ENCODE measurements around the gene RCSD1. TPM values are rescaled to one million over a fixed set of nuclear protein-coding genes. Genes with fewer than 3 reads are reported as not detected.

The RCSD1 gene
- total and polyA plus RNA-seq, 10 of the 15 experiments (the other 5 are each of a cell fraction or from before 2014, with no cell fraction given): 11.4 to 78.3 (median 71.6) TPM

DNA sequence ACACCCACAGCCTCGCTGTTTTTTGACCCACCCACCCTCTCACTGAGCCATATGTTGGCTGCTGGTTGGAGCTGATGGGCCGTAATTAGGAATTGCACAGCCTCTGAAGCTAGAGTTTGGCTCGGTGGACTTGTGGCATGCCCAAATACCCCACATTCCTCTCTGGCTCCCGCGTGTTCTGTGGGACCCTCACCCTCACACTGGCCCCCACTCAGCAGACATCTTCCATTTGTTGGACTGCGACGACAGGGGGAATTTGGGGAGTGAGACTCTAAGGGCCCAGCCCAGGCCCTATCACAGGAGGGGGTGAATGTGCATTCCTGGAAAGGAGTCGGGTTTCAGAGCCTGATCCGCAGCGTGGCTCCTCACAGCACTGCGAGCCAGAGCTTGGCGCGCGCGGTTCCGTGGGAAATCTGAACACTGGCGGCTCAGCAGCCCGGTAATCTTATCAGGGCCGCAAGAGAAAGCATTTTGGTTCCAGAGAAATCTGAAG is 5.2 kb downstream of the RCSD1 start:
- RAD21 ChIA-PET (ENCODE audit: unreplicated experiment): interaction anchor here (0.8 to 13.0 kb wide), 6 partner anchors 15 to 52 kb away, joined by 3 to 159 read pairs (median 43); no protein-coding TSS in a partner anchor
- in situ Hi-C loops (cut with MboI) (no loop called here), intact Hi-C loops (cut with micrococcal nuclease; ENCODE audit: unreplicated experiment) (loop anchor here (10.0 kb wide), 1 partner anchor 80 kb away; the partner anchor contains the start of gene CREG1)
- FAIRE-seq (no peak), DNase-seq (ENCODE audit: low read depth, low spot score) (no peak), ATAC-seq (no peak)
- Histone ChIP-seq H3K9ac (ENCODE audit: control insufficient read depth, insufficient read depth, low read length) (no peak overlapping the region), H2AFZ (ENCODE audit: control insufficient read depth, low read depth, low read length) (no peak overlapping the region), H3K79me2 (ENCODE audit: control insufficient read depth, insufficient read depth, low read length) (peaks cover 87% of the 10 kb centered on the region), H3K4me1 (ENCODE audit: control insufficient read depth, insufficient read depth, low read length) (peaks cover 43% of the 10 kb centered on the region), H3K4me3 (peak overlapping the region; percentile 41; the same call in 1 of the 2 replicates), H3K9me3 (replicated peaks; ENCODE audit: control insufficient read depth, insufficient read depth, low read length) (no peaks in the 10 kb centered on the region), H3K4me2 (ENCODE audit: control insufficient read depth, insufficient read depth) (peak overlapping the region; percentile 80), H3K36me3 (ENCODE audit: control insufficient read depth in 2 of 2, insufficient read depth in 2 of 2, low read length in 1 of 2) (peaks cover 0 to 24% of the 10 kb centered on the region in 2 experiments; a peak in 3 of 4 replicates), H3K27me3 (replicated peaks in 1 of 2; ENCODE audit: control insufficient read depth in 2 of 2, insufficient read depth in 2 of 2, low read length in 1 of 2) (no peaks in the 10 kb centered on the region), H3K27ac (ENCODE audit: control insufficient read depth, insufficient read depth) (0 out of 2 replicates have a peak overlapping the region, but pooled peaks have one; percentile 79), H4K20me1 (ENCODE audit: control insufficient read depth, insufficient read depth) (no peaks in the 10 kb centered on the region; the same call in 1 of the 2 replicates)
- WGBS (ENCODE audit: insufficient coverage, insufficient replicate concordance, low lambda C conversion rate, missing lambda C conversion rate): 96% methylated on average over 19 of the region's 19 CpGs
- BruUV-seq (replicated peaks): no TSS peak
- TF ChIP-seq MXI1 (IDR thresholded peaks at IDR 0.05; ENCODE audit: low read depth, low read length) (no peak), CEBPB (IDR thresholded peaks at IDR 0.05; ENCODE audit: borderline replicate concordance in 1 of 2, low read depth in 2 of 2, low read length in 2 of 2) (no peak), JUNB (IDR thresholded peaks at IDR 0.05) (no peak)
- CTCF ChIA-PET: interaction anchor here (0.6 to 9.4 kb wide), 7 partner anchors 11 to 447 kb away, joined by 3 to 129 read pairs (median 5); no protein-coding TSS in a partner anchor
- SMC1A ChIA-PET (ENCODE audit: uncharacterized antibody, unreplicated experiment): interaction anchor here (2.1 to 12.4 kb wide), 9 partner anchors 7 to 82 kb away, joined by 5 to 170 read pairs (median 28); partner anchors contain the start of gene CREG1
- POLR2A ChIA-PET: interaction anchor here (0.6 to 3.9 kb wide), 9 partner anchors 10 to 81 kb away, joined by 3 to 19 read pairs (median 4); partner anchors contain the start of gene CREG1

DNA sequence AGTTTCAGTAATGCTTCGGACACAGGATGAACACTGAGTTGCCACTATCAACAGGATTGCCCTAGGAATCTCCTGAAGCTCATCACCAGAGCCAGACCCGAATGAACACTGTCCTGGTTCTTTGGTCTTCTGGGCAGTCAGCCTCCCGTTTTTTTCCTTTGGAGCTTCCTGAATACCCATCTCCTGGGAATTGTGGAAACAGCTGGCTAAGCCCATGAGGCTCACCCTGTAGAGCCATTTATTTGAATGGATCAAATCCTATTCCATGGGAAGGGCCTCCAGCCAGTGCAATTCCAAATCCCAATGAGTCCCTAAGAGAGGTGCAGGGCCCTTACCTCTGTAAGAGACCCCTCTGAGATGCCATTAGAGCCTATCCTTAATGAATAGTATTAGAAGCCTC is 5.9 kb downstream of the RCSD1 start:
- Histone ChIP-seq H4K20me1 (ENCODE audit: control insufficient read depth, insufficient read depth) (peaks cover 1% of the 10 kb centered on the region; the same call in 1 of the 2 replicates), H3K4me1 (ENCODE audit: control insufficient read depth, insufficient read depth, low read length) (peaks cover 43% of the 10 kb centered on the region), H3K27me3 (replicated peaks in 1 of 2; ENCODE audit: control insufficient read depth in 2 of 2, insufficient read depth in 2 of 2, low read length in 1 of 2) (no peaks in the 10 kb centered on the region), H3K9ac (ENCODE audit: control insufficient read depth, insufficient read depth, low read length) (0 out of 2 replicates have a peak overlapping the region, but pooled peaks have one; percentile 4), H3K4me3 (peak overlapping the region; percentile 41; the same call in 1 of the 2 replicates), H3K9me3 (replicated peaks; ENCODE audit: control insufficient read depth, insufficient read depth, low read length) (no peaks in the 10 kb centered on the region), H2AFZ (ENCODE audit: control insufficient read depth, low read depth, low read length) (no peak overlapping the region), H3K36me3 (ENCODE audit: control insufficient read depth in 2 of 2, insufficient read depth in 2 of 2, low read length in 1 of 2) (peaks cover 0 to 29% of the 10 kb centered on the region in 2 experiments; a peak in 3 of 4 replicates), H3K27ac (ENCODE audit: control insufficient read depth, insufficient read depth) (peak overlapping the region; percentile 79), H3K4me2 (ENCODE audit: control insufficient read depth, insufficient read depth) (peak overlapping the region; percentile 84), H3K79me2 (ENCODE audit: control insufficient read depth, insufficient read depth, low read length) (peaks cover 80% of the 10 kb centered on the region)
- ChIA-PET POLR2A (interaction anchor here (0.8 to 3.9 kb wide), 8 partner anchors 8 to 71 kb away, joined by 3 to 19 read pairs (median 5); no protein-coding TSS in a partner anchor), CTCF (interaction anchor here (1.0 to 9.4 kb wide), 10 partner anchors 10 to 446 kb away, joined by 3 to 129 read pairs (median 5); no protein-coding TSS in a partner anchor), SMC1A (ENCODE audit: uncharacterized antibody, unreplicated experiment) (interaction anchor here (1.6 to 12.4 kb wide), 11 partner anchors 8 to 83 kb away, joined by 5 to 170 read pairs (median 14); partner anchors contain the start of gene CREG1), RAD21 (ENCODE audit: unreplicated experiment) (interaction anchor here (0.8 to 13.0 kb wide), 8 partner anchors 8 to 96 kb away, joined by 3 to 159 read pairs (median 23); no protein-coding TSS in a partner anchor)
- in situ Hi-C loops (cut with MboI): no loop called here
- BruUV-seq (replicated peaks): no TSS peak
- WGBS (ENCODE audit: insufficient coverage, insufficient replicate concordance, low lambda C conversion rate, missing lambda C conversion rate): 48% methylated on average over 3 of the region's 3 CpGs
- intact Hi-C loops (cut with micrococcal nuclease; ENCODE audit: unreplicated experiment): loop anchor here (10.0 kb wide), 1 partner anchor 81 kb away; the partner anchor contains the start of gene CREG1
- no peak for ATAC-seq
- TF ChIP-seq HCFC1 (IDR thresholded peaks at IDR 0.05; ENCODE audit: low read length) (no peak), SMAD5 (IDR thresholded peaks at IDR 0.05; ENCODE audit: low read depth) (no peak), NFYA (IDR thresholded peaks at IDR 0.05; ENCODE audit: borderline replicate concordance, low read depth, low read length) (no peak), BCL11A (IDR thresholded peaks at IDR 0.05; ENCODE audit: low read depth, low read length) (no peak), POU2F2 (IDR thresholded peaks at IDR 0.05; ENCODE audit: borderline replicate concordance, low read depth, low read length) (no peak), ZNF622 (IDR thresholded peaks at IDR 0.05) (no peak)
- TF ChIP-seq, protein P1, sequence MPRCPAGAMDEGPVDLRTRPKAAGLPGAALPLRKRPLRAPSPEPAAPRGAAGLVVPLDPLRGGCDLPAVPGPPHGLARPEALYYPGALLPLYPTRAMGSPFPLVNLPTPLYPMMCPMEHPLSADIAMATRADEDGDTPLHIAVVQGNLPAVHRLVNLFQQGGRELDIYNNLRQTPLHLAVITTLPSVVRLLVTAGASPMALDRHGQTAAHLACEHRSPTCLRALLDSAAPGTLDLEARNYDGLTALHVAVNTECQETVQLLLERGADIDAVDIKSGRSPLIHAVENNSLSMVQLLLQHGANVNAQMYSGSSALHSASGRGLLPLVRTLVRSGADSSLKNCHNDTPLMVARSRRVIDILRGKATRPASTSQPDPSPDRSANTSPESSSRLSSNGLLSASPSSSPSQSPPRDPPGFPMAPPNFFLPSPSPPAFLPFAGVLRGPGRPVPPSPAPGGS (IDR thresholded peaks at IDR 0.05; ENCODE audit: borderline replicate concordance, insufficient read depth, low read depth, low read length, poor library complexity, severe bottlenecking): no peak
- TF ChIP-seq, protein P2, sequence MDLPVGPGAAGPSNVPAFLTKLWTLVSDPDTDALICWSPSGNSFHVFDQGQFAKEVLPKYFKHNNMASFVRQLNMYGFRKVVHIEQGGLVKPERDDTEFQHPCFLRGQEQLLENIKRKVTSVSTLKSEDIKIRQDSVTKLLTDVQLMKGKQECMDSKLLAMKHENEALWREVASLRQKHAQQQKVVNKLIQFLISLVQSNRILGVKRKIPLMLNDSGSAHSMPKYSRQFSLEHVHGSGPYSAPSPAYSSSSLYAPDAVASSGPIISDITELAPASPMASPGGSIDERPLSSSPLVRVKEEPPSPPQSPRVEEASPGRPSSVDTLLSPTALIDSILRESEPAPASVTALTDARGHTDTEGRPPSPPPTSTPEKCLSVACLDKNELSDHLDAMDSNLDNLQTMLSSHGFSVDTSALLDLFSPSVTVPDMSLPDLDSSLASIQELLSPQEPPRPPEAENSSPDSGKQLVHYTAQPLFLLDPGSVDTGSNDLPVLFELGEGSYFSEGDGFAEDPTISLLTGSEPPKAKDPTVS (IDR thresholded peaks at IDR 0.05; ENCODE audit: low read depth, low read length): no peak
- no peak for FAIRE-seq
- DNase-seq (ENCODE audit: low read depth, low spot score): no peak

All from GM12878 (cell line).